Ramos (cell line): ENCODE data around the gene CAMKK1.

Source experiments
- in situ Hi-C: fragments of 300-500 bp; cut with MboI; formaldehyde crosslinking; loops from one replicate; pipeline ENCODE4 v1.14.3; 2022; ENCODE audit warnings: low sequenced_read_pairs; ENCODE audit not compliant: unreplicated experiment

CAMKK1 gene

GRCh38 chr17:3918372-3919122 lies 25.7 kb upstream of the CAMKK1 start:
- in situ Hi-C loops, result no loop called here

DNA sequence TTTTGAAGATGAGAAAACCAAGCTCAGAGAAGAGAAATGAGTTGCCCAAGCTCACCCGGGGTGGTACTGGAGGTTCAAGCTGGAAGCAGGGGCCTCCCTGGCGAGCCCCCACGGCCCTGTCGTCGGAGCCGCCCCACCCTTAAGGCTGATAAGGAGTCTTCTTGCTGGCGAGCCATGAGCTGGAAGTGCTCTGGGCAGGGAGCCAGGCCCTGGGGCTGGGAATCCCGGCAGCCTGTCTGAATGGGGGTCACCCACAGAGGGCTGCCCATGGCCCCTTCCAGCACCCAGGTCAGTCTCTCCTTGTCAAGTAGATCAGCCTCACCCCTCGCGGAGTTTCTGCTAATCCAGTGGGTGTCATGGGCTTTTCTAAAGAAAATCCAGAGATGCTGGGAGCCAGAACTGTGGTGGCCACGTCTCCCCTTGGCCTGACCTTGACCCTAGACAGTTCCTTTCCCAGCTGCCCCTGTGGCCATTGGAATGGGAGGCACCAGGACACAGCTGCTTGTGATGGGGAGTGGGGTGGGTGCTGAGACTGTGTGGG lies 24.6 kb upstream of the CAMKK1 start:
- in situ Hi-C loops, result no loop called here

GRCh38 chr17:3916825-3917224 lies 24.0 kb upstream of the CAMKK1 start:
- in situ Hi-C loops, result no loop called here

DNA sequence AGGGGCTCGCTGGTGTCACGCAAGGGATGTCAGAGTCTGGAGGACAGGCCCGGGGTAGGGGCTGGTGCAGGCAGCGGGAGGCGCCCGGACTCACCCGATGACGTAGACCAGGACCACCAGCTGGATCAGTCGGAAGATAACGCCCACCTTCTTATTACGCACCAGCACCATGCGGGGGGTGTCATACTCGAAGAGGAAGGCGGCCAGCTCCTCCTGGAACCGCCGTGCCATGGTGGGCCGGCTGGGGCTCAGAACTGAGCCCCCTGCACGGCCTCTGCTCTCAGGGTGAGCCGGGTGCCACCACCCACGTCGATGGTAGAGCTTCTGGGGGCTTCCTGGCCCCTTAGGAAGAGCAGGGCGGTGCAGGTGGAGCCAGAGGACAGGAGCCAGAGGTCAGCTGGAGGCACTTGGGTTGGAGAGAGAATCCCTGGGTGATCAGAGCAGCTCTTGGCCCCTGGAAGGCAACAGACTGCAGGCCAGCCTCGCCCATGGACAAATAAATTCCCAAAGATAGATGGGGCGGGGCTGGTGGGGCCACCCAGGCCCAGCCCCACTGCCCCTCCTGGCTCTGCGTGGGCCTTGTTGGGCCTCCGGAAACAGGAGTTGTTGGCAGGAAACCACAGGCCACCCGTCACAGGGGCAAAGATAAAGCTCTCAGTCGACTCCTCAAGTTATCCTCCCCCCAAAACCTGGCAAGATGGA lies 23.3 kb upstream of the CAMKK1 start, which contains the start of gene P2RX1:
P2RX1 (minus strand) TSS at position 471 of the 702 bp plus-strand sequence; CDS start at position 231, 240 bp downstream.
- in situ Hi-C loops, result no loop called here

GRCh38 chr17:3915581-3915994 lies 22.7 kb upstream of the CAMKK1 start:
- in situ Hi-C loops, result no loop called here

- in situ Hi-C loops, result loop anchor here (5.0 kb wide), 1 partner anchor 93 kb away; no protein-coding TSS in a partner anchor
Observed at GRCh38 chr17:3914312-3914670, 21.4 kb upstream of the CAMKK1 start.

GRCh38 chr17:3913531-3914311 lies 20.9 kb upstream of the CAMKK1 start:
- in situ Hi-C loops, result loop anchor here (5.0 kb wide), 1 partner anchor 94 kb away; no protein-coding TSS in a partner anchor

DNA sequence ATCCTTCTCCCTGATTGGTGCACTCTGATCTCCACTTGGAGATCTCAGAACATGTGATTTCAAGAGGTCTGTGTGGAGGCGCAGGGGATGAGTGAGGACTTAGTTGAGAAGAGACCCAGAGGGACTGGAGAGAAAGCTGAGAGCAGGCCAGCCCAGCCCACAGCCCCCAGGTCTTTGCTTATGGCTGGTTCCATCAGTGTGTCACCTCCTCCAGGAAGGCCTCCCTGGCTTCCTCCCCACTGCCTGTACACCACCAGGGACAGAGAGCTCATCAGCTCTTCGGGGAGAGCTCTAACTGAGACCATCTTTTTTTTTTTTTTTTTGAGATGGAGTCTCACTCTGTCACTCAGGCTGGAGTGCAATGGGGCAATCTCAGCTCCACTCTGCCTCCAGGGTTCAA lies 20.0 kb upstream of the CAMKK1 start:
- in situ Hi-C loops, result loop anchor here (5.0 kb wide), 1 partner anchor 94 kb away; no protein-coding TSS in a partner anchor

DNA sequence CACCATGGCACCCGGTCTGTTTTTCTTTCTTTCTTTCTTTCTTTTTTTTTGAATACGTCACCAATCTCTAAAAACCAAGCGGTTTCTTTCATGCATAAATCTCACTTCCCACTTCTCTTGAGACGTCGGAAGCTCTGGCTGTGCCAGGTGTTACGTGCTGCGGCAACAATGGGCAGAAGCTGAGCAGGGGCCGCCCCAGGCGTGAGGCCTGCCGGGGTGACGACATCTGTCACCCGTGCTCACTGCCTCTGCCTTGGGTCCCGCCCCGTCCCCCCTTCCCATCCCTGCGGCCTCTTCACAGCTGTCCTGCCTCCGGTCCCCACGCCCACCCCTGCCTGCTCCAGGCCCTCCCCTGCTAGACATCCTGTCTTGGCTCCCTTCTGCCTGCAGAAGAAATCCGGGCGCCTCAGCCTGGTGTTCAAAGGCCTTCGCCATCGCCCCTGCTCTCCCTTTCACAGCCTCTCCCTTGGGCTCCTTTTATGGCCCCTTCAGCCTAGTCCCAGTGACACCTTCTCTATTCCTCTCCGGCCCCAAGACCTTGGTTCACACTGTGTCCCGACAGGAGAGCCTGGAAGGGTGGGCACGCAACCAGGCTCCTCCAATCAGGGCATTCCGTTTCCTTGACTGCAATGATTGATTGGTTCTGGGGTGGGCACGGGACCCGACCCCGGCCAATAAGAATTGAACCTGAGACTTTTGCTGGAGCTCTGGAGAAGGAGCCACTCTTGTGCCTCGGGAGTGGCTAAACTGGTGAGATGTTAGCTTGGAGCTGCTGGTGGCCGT lies 18.6 kb upstream of the CAMKK1 start:
- in situ Hi-C loops, result loop anchor here (5.0 kb wide), 1 partner anchor 96 kb away; no protein-coding TSS in a partner anchor

DNA sequence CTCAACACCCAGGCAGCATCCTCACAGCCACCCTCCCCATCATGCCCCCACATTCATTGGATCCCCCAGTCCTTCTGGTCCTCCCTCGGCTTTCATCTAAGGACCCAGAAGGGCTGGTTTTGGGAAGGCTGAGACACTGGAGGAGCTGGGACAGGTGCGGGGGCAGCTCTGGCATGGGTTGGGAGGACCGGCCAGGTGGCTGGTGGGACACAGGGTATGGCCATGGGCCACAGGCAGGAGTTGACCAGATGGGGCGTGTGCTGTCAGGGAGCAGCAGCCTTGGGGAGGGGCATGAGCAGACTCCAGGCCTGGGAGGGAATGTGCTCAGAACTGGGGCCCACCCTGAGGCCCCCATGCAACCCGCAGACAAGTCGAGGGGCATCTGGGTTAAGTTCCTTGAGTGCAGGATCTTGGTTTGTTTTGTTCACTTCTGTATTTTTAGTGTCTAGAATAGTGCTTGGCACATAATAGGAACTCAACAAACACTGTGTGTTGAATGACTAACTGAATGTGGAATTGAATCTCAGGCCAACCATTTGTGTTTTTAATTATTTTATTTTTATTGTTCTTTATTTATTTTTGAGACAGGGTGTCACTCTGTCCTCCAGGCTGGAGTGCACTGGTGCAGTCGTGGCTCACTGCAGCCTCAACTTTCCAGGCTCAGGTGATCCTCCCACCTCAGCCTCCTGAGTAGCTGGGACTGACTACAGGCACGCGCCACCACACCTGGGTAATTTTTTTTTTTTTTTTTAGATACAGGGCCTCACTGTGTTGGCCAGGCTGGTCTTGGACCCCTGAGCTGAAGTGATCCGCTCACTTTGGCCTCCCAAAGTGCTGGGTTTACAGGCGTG lies 17.8 kb upstream of the CAMKK1 start:
- in situ Hi-C loops, result loop anchor here (5.0 kb wide), 1 partner anchor 97 kb away; no protein-coding TSS in a partner anchor

- in situ Hi-C loops, result no loop called here
Observed at GRCh38 chr17:3909257-3909656, 16.4 kb upstream of the CAMKK1 start.

DNA sequence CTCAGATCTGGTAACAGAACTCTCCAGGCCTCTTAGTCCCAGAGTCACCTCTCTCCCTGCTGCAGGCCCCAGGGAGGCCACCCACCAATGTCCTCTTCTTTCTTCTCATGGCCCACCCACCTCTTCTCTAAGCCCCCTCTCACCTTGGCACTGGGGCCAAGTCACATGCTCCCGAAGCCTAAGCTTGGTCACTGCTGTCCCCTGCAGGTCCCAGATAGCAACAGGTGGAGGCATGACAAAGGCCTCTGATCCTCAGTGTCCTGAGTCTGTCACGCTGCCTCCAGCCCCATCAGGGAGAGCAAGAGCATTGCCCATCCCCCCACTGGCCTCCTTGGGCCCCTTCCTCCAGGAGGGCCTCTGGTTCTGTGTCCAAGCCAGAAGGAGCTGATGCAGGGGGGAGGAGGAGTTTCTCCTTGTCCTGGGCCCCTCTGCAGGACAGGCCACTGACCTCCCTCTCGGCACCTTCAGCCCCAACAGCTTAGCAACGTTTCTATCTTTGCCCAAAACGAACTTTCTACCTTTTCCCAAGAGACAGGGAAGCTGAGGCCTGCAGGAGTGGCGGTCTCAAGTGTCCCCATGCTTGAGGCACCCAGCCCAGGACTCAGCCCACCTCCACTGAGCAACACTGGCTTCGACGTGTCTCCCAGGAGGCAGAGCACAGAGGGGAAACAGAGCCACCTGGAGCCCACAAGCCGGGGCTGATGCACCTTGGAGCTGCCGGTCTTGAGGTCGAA lies 14.8 kb upstream of the CAMKK1 start:
- in situ Hi-C loops, result no loop called here

DNA sequence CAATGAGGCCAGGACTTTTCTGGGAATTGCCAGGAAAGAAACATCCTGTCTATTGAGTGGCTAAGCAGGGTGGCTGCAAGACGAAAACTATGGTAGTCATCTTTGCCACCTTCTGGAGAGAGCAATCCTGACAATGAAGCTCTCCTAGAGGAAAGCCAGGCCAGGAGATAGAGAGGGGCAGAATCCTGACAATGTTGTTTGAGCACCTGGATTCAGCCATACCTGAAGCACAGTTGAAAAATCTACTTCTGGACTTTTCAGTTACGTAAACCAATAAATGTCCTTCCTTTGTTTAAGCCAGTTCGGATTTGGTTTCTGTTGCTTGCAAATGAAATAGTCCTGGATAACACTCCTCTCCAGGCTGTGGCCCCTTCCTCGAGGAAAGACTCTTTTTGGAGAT lies 14.0 kb upstream of the CAMKK1 start:
- in situ Hi-C loops, result no loop called here

DNA sequence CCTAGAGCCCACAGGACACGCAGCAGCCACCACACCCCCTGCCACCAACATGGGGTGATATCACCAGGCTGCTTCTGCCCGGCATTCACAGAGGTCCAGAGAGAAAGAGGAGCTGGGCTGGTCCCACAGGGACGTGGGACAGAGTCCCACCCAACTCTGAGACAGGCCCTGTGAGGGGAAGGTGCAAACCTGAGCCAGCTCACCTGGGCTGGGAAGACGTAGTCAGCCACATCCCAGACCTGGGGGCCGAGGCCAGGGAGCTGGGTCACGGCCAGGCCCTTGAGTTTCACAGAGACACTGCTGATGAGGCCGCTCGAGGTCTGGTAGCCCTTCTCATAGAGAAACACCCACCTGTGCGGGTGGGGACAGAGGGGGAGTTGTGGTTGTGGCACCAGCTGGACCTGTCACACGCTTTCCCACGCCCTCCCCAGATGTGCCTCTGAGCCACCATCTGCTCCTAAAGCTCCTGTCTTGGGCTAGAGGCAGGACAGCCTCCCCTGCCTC lies 12.2 kb upstream of the CAMKK1 start:
- in situ Hi-C loops, result no loop called here

DNA sequence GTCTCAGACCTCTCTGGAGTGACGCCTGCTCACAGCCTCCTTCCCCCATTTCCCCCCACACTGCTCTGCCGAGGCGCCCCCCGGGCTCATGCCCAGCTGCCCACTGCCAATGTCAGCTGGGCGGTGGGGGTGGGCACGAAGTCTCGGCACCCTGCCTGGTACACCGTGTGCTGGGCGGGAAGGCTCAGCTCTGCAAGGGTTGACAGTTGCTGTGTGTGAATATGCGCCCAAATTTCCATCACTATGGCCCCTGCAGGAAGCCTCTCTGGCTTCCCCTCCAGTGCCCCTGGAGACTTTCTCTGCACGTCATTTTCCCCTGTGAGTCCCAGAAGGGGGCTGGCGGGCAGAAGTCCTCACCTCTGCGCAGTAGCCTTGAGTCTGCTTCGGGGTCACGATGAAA lies 11.6 kb upstream of the CAMKK1 start:
- in situ Hi-C loops, result no loop called here

- in situ Hi-C loops, result no loop called here
Observed at GRCh38 chr17:3903881-3904290, 11.0 kb upstream of the CAMKK1 start.

DNA sequence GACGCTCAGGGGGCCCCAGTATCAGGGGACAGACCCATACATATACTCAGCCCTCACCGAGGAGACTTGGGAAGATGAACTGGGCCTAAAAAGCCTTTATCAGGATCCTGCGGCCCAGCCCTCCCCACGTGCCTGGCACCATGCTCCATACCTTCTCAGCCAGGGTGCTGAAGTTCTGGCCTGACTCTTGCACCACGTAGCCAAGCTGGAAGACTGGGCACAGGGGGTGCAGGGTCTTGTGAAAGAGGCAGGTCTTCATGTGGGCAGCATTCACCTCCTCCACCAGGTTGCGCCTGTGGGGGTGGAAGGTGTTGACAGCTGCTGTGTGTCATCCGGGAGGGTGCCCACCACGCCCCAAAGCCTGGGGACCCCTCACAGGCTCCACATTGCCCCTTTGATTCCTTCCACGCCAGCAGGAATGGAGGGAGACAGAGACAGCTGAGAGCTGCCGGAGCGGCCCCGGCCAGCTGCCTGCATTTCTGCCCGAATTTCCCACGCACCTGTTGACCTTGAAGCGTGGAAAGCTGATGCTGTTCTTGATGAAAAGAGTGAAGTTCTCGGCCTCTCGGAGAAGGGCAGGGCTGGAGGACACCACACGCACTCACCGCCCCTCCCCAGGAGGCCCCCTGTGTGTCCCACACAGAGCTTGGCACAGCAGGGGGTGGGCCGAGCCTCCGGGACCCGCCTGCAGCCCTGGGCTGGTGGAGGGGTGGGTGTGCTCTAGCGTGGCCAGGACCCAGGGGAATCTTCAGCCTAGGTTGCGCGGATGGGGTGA lies 10.4 kb upstream of the CAMKK1 start:
- in situ Hi-C loops, result no loop called here
